ENCODE measurements around the gene KLHL22. TPM values are rescaled to one million over a fixed set of nuclear protein-coding genes. Genes with fewer than 3 reads are reported as not detected.
"Not testable (repeated sequence)": the region's sequence is repeated elsewhere in the genome, so short reads cannot be mapped to it uniquely, and the experiment has no call there.

KLHL22 gene
- total and polyA plus RNA-seq, 2 of the 13 experiments (the other 11 are each of a cell fraction or from before 2014, with no cell fraction given): 10.9 to 14.8 TPM

- TF ChIP-seq ELK4 (CRISPR knock-in tag; IDR thresholded peaks at IDR 0.05; ENCODE audit: borderline replicate concordance): no peak
- peak; percentile 59 for TF ChIP-seq MAX (IDR thresholded peaks at IDR 0.05)
- no peak for TF ChIP-seq ARID2 (CRISPR knock-in tag; IDR thresholded peaks at IDR 0.05; ENCODE audit: borderline replicate concordance)
- 0 out of 2 replicates have a peak, but pooled peaks have one; percentile 51 for TF ChIP-seq IRF9 (CRISPR knock-in tag; IDR thresholded peaks at IDR 0.05; ENCODE audit: borderline replicate concordance)
- TF ChIP-seq PAWR (CRISPR knock-in tag; IDR thresholded peaks at IDR 0.05; ENCODE audit: borderline replicate concordance): no peak
Measured at GRCh38 chr22:20418211-20418788, 77.3 kb downstream of the KLHL22 start (continued).

GRCh38 chr22:20415699-20416098 lies 79.9 kb downstream of the KLHL22 start:
- DNase-seq (ENCODE audit: low spot score); H3K4me3 ChIP-seq (replicated peaks in 1 of 3; ENCODE audit: insufficient read depth in 1 of 3, low read depth in 2 of 3, low read length in 3 of 3); BruUV-seq (replicated peaks); H4K20me1 ChIP-seq (ENCODE audit: insufficient read depth, low read length); H3K9me3 ChIP-seq (ENCODE audit: low read length); H2AFZ ChIP-seq (ENCODE audit: low read length); intact Hi-C loops (cut with micrococcal nuclease; ENCODE audit: unreplicated experiment); H3K79me2 ChIP-seq (ENCODE audit: insufficient read depth, low read length); ATAC-seq; H3K27ac ChIP-seq (ENCODE audit: extremely low read length, insufficient read depth, low read length); H3K9ac ChIP-seq (ENCODE audit: insufficient read depth, low read depth, low read length); H3K36me3 ChIP-seq (replicated peaks in 1 of 2; ENCODE audit: control insufficient read depth in 1 of 2, insufficient read depth in 2 of 2, low read length in 2 of 2); H3K4me2 ChIP-seq (ENCODE audit: low read depth, low read length); CTCF ChIA-PET (ENCODE audit: low intra/inter-chr PET ratio, low total read pairs); H3K27me3 ChIP-seq (ENCODE audit: control insufficient read depth in 1 of 2, insufficient read depth in 2 of 2, low read length in 2 of 2); POLR2A ChIA-PET; FAIRE-seq: not testable (repeated sequence)
- WGBS (ENCODE audit: low lambda C conversion rate): 35% methylated on average over 3 of the region's 3 CpGs
- in situ Hi-C loops (cut with HindIII; ENCODE audit: extremely low pct_ligation_motif_present, low pct_unique_long_range_greater_than_20kb): loop anchor here (10.0 kb wide), 1 partner anchor 159 kb away; no protein-coding TSS in a partner anchor
- H3K4me1 ChIP-seq (ENCODE audit: insufficient read depth, low read length): peaks cover 36% of the 10 kb centered on the region

GRCh38 chr22:20415241-20415640 lies 80.4 kb downstream of the KLHL22 start:
- intact Hi-C loops (cut with micrococcal nuclease; ENCODE audit: unreplicated experiment): not testable (repeated sequence)

More at GRCh38 chr22:20415241-20415640, 80.4 kb downstream of the KLHL22 start:
- H4K20me1 ChIP-seq (ENCODE audit: insufficient read depth, low read length); H3K4me3 ChIP-seq (replicated peaks in 1 of 3; ENCODE audit: insufficient read depth in 1 of 3, low read depth in 2 of 3, low read length in 3 of 3); H3K79me2 ChIP-seq (ENCODE audit: insufficient read depth, low read length); H3K27ac ChIP-seq (ENCODE audit: extremely low read length, insufficient read depth, low read length); CTCF ChIA-PET (ENCODE audit: low intra/inter-chr PET ratio, low total read pairs); H3K9me3 ChIP-seq (ENCODE audit: low read length); POLR2A ChIA-PET; BruUV-seq (replicated peaks); DNase-seq (ENCODE audit: low spot score); H3K9ac ChIP-seq (ENCODE audit: insufficient read depth, low read depth, low read length); H3K36me3 ChIP-seq (replicated peaks in 1 of 2; ENCODE audit: control insufficient read depth in 1 of 2, insufficient read depth in 2 of 2, low read length in 2 of 2); FAIRE-seq; H2AFZ ChIP-seq (ENCODE audit: low read length); H3K4me2 ChIP-seq (ENCODE audit: low read depth, low read length); ATAC-seq; H3K27me3 ChIP-seq (ENCODE audit: control insufficient read depth in 1 of 2, insufficient read depth in 2 of 2, low read length in 2 of 2): not testable (repeated sequence)
- 35% methylated on average over 3 of the region's 3 CpGs for WGBS (ENCODE audit: low lambda C conversion rate)
- in situ Hi-C loops (cut with HindIII; ENCODE audit: extremely low pct_ligation_motif_present, low pct_unique_long_range_greater_than_20kb): loop anchor here (10.0 kb wide), 1 partner anchor 160 kb away; no protein-coding TSS in a partner anchor
- peaks cover 31% of the 10 kb centered on the region for H3K4me1 ChIP-seq (ENCODE audit: insufficient read depth, low read length)

Data from HepG2 (cell line).